Muscle of leg (tissue), 11 donors: ENCODE measurements around the gene AVPR1B. TPM values are rescaled to one million over a fixed set of nuclear protein-coding genes. Genes with fewer than 3 reads are reported as not detected.

ENCODE experiments used
- DNase-seq: peaks from one replicate; pipeline ENCODE4 v3.0.0; 2013
- H3K27ac ChIP-seq: one replicate; pipeline ENCODE4 v1.5.1; 2013; ENCODE audit warnings: mild to moderate bottlenecking, low read length, control low read depth
- H3K27me3 ChIP-seq: one replicate; pipeline ENCODE4 v1.6.1; 2013; ENCODE audit warnings: low read length; ENCODE audit not compliant: control insufficient read depth, insufficient read depth
- H3K36me3 ChIP-seq: one replicate; pipeline ENCODE4 v1.6.1; 2013; ENCODE audit warnings: low read length; ENCODE audit not compliant: control insufficient read depth, insufficient read depth
- H3K4me1 ChIP-seq: one replicate; pipeline ENCODE4 v1.6.1; 2013; ENCODE audit warnings: low read length; ENCODE audit not compliant: control insufficient read depth, insufficient read depth
- H3K4me3 ChIP-seq: one replicate; pipeline ENCODE4 v1.5.1; 2013; ENCODE audit warnings: low read length, control low read depth
- H3K9me3 ChIP-seq: replicated peaks from 2 replicates; pipeline ENCODE4 v1.6.1; 2013; ENCODE audit warnings: low read depth, low read length; ENCODE audit not compliant: control insufficient read depth
- WGBS: methylation state at CpG from one replicate; pipeline ENCODE4 v1.1.5; 2013; ENCODE audit warnings: missing lambda C conversion rate; ENCODE audit not compliant: insufficient coverage; 5-methylcytosine and 5-hydroxymethylcytosine counted together
- polyA plus RNA-seq, 8 donors: library from polyadenylated mRNA; unstranded; fragments of 120-200 nt; gene quantifications; one replicate each; pipeline versions ENCODE4 v1.2.1 to v1.2.3, GENCODE V29; 2013; ENCODE audit warnings: inconsistent platforms in 1 of 8, low replicate concordance in 1 of 8; ENCODE audit not compliant: insufficient read length in 8 of 8, insufficient read depth in 1 of 8
- total RNA-seq: library from RNA; stranded (reverse); fragments of 120-200 nt; gene quantifications from one replicate; pipeline ENCODE4 v1.2.4, GENCODE V29; 2013

The AVPR1B gene
- total and polyA plus RNA-seq, 9 donors, result 0.35 to 1.2 (median 0.62) TPM

GRCh38 chr1:206131037-206131436 is 13.8 kb upstream of the AVPR1B start:
- Histone ChIP-seq H3K27ac (no peak overlapping the region), H3K4me3 (no peak overlapping the region), H3K36me3 (no peaks in the 10 kb centered on the region), H3K9me3 (no peaks in the 10 kb centered on the region), H3K27me3 (no peaks in the 10 kb centered on the region), H3K4me1 (peaks cover 26% of the 10 kb centered on the region)
- DNase-seq, result peak; percentile 45
- WGBS, result 61% methylated on average over 3 of the region's 7 CpGs

- 26% methylated on average over 3 of the region's 4 CpGs for WGBS
- DNase-seq, result peak; percentile 34
- Histone ChIP-seq H3K27me3 (no peaks in the 10 kb centered on the region), H3K4me3 (no peak overlapping the region), H3K36me3 (no peaks in the 10 kb centered on the region), H3K27ac (no peak overlapping the region), H3K4me1 (peaks cover 9% of the 10 kb centered on the region), H3K9me3 (no peaks in the 10 kb centered on the region)
These were observed 11.0 kb upstream of the AVPR1B start for GRCh38 chr1:206128196-206128595.

- H3K27ac ChIP-seq, result no peak overlapping the region
- 96% methylated on average over 7 of the region's 9 CpGs for WGBS
- H3K36me3 ChIP-seq, result no peaks in the 10 kb centered on the region
- DNase-seq, result no peak
- peaks cover 9% of the 10 kb centered on the region for H3K4me1 ChIP-seq
- H3K27me3 ChIP-seq, result no peaks in the 10 kb centered on the region
- H3K4me3 ChIP-seq, result no peak overlapping the region
- H3K9me3 ChIP-seq, result no peaks in the 10 kb centered on the region
These were observed 10.1 kb upstream of the AVPR1B start for GRCh38 chr1:206127336-206127735.

- no peak for DNase-seq
- no CpG with 5 or more reads among the region's 1 CpG for WGBS
- H3K4me1 ChIP-seq, result peaks cover 3% of the 10 kb centered on the region
- no peaks in the 10 kb centered on the region for H3K36me3 ChIP-seq
- no peak overlapping the region for H3K27ac ChIP-seq
- H3K27me3 ChIP-seq, result no peaks in the 10 kb centered on the region
- H3K9me3 ChIP-seq, result peaks cover 5% of the 10 kb centered on the region
- no peak overlapping the region for H3K4me3 ChIP-seq
These were observed 8.2 kb upstream of the AVPR1B start for GRCh38 chr1:206125346-206125745.

- Histone ChIP-seq H3K36me3 (no peaks in the 10 kb centered on the region), H3K4me1 (peaks cover 5% of the 10 kb centered on the region), H3K27me3 (peaks cover 4% of the 10 kb centered on the region), H3K9me3 (peaks cover 5% of the 10 kb centered on the region), H3K4me3 (no peak overlapping the region), H3K27ac (no peak overlapping the region)
- DNase-seq, result no peak
These were observed 5.5 kb upstream of the AVPR1B start for GRCh38 chr1:206122686-206123085.

GRCh38 chr1:206121269-206121668 is 4.1 kb upstream of the AVPR1B start:
- H3K27me3 ChIP-seq, result peaks cover 12% of the 10 kb centered on the region
- H3K27ac ChIP-seq, result no peak overlapping the region
- no peak for DNase-seq
- no CpG with 5 or more reads among the region's 1 CpG for WGBS
- peaks cover 5% of the 10 kb centered on the region for H3K9me3 ChIP-seq
- H3K4me3 ChIP-seq, result no peak overlapping the region
- H3K4me1 ChIP-seq, result peaks cover 17% of the 10 kb centered on the region
- H3K36me3 ChIP-seq, result no peaks in the 10 kb centered on the region

GRCh38 chr1:206120406-206120805 is 3.2 kb upstream of the AVPR1B start:
- no peak for DNase-seq
- Histone ChIP-seq H3K27me3 (peaks cover 12% of the 10 kb centered on the region), H3K9me3 (peaks cover 5% of the 10 kb centered on the region), H3K36me3 (no peaks in the 10 kb centered on the region), H3K4me1 (peaks cover 19% of the 10 kb centered on the region), H3K4me3 (no peak overlapping the region), H3K27ac (no peak overlapping the region)

GRCh38 chr1:206116873-206117150 is 376 bp downstream of the AVPR1B start:
- 10% methylated on average over 4 of the region's 5 CpGs for WGBS
- Histone ChIP-seq H3K4me3 (peak overlapping the region; percentile 50), H3K27ac (peak overlapping the region; percentile 20)

GRCh38 chr1:206116191-206116872 is 856 bp downstream of the AVPR1B start:
- 88% methylated on average over 24 of the region's 25 CpGs for WGBS

More at GRCh38 chr1:206116873-206117150, 376 bp downstream of the AVPR1B start:
- no peaks in the 10 kb centered on the region for H3K36me3 ChIP-seq
- H3K4me1 ChIP-seq, result peaks cover 19% of the 10 kb centered on the region
- DNase-seq, result no peak
- H3K9me3 ChIP-seq, result peaks cover 3% of the 10 kb centered on the region
- H3K27me3 ChIP-seq, result peaks cover 16% of the 10 kb centered on the region

GRCh38 chr1:206115791-206116190 is 1.4 kb downstream of the AVPR1B start:
- no peak overlapping the region for H3K27ac ChIP-seq
- no peak overlapping the region for H3K4me3 ChIP-seq
- peaks cover 19% of the 10 kb centered on the region for H3K4me1 ChIP-seq
- no peak for DNase-seq
- H3K9me3 ChIP-seq, result no peaks in the 10 kb centered on the region
- 91% methylated on average over 4 of the region's 8 CpGs for WGBS
- H3K36me3 ChIP-seq, result no peaks in the 10 kb centered on the region
- H3K27me3 ChIP-seq, result peaks cover 16% of the 10 kb centered on the region

More at GRCh38 chr1:206116191-206116872, 856 bp downstream of the AVPR1B start:
- H3K9me3 ChIP-seq, result peaks cover 2% of the 10 kb centered on the region
- H3K4me3 ChIP-seq, result peak overlapping the region; percentile 50
- H3K27me3 ChIP-seq, result peaks cover 16% of the 10 kb centered on the region
- peaks cover 19% of the 10 kb centered on the region for H3K4me1 ChIP-seq
- DNase-seq, result no peak
- no peaks in the 10 kb centered on the region for H3K36me3 ChIP-seq
- no peak overlapping the region for H3K27ac ChIP-seq
